ENCODE measurements around the gene NFYB.

Gene NFYB

DNA sequence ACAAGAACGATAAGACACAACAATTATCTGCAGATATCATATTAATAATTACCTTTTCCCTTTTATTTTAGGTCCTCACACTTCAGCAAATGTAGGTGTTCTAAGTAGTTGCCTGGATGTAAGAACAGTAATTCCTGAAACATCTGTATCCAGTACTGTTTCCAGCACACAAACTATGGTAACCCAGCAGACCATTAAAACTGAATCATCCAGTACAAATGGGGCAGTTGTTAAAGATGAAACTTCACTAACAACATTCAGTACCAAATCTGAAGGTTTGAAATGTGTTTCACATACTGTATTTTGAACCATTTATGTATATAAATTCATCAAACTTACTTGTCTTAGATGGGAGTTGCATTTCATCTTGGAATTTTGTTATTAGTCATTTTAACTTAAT is 42.7 kb downstream of the NFYB start:
- H3K27me3 ChIP-seq (ENCODE audit: control insufficient read depth in 5 of 5, insufficient read depth in 4 of 5, low read length in 5 of 5): no peaks in the 10 kb centered on the region
- H3K36me3 ChIP-seq (ENCODE audit: control insufficient read depth in 5 of 5, insufficient read depth in 5 of 5, low read length in 5 of 5): peaks cover 48 to 67% (median 63%) of the 10 kb centered on the region in 5 donors
- H3K9ac ChIP-seq (ENCODE audit: low read length in 5 of 5): no peak overlapping the region
- H3K4me3 ChIP-seq (ENCODE audit: low read depth in 1 of 5, low read length in 5 of 5): no peak overlapping the region
- no peak overlapping the region for H3K27ac ChIP-seq (ENCODE audit: low read depth, low read length)
- no peaks in the 10 kb centered on the region for H3K9me3 ChIP-seq (ENCODE audit: control insufficient read depth in 5 of 5, low read length in 5 of 5)
- no peaks in the 10 kb centered on the region for H3K4me1 ChIP-seq (ENCODE audit: control insufficient read depth in 5 of 5, insufficient read depth in 5 of 5, low read length in 5 of 5)

GRCh38 chr12:104094284-104094683 is 43.7 kb downstream of the NFYB start:
- Histone ChIP-seq H3K27me3 (ENCODE audit: control insufficient read depth in 5 of 5, insufficient read depth in 4 of 5, low read length in 5 of 5) (no peaks in the 10 kb centered on the region), H3K4me3 (ENCODE audit: low read depth in 1 of 5, low read length in 5 of 5) (no peak overlapping the region), H3K9me3 (ENCODE audit: control insufficient read depth in 5 of 5, low read length in 5 of 5) (no peaks in the 10 kb centered on the region), H3K4me1 (ENCODE audit: control insufficient read depth in 5 of 5, insufficient read depth in 5 of 5, low read length in 5 of 5) (no peaks in the 10 kb centered on the region), H3K27ac (ENCODE audit: low read depth, low read length) (no peak overlapping the region), H3K36me3 (ENCODE audit: control insufficient read depth in 5 of 5, insufficient read depth in 5 of 5, low read length in 5 of 5) (peaks cover 44 to 62% (median 60%) of the 10 kb centered on the region in 5 donors), H3K9ac (ENCODE audit: low read length in 5 of 5) (no peak overlapping the region)

DNA sequence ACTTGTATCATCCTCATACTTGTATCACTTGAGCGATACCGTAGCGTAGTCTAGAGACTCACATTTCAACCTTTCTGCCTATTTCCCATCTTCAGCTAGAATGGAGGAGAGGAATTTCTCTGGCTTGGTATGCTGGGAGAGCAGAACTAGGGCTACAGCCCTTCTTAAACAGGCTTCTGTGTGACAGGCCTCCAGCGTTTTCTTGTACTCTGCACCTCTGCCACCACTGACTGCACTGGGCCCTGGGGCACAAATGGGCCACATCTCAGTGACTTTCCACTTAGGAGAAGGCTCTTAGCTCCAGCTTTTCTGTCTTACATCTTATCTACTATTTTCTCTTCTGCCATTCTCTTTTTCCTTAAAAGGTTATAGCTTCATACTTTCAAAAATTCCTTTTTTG is 46.9 kb downstream of the NFYB start:
- no peaks in the 10 kb centered on the region for H3K27me3 ChIP-seq (ENCODE audit: control insufficient read depth in 5 of 5, insufficient read depth in 4 of 5, low read length in 5 of 5)
- H3K36me3 ChIP-seq (ENCODE audit: control insufficient read depth in 5 of 5, insufficient read depth in 5 of 5, low read length in 5 of 5): peaks cover 52 to 71% (median 59%) of the 10 kb centered on the region in 5 donors
- H3K27ac ChIP-seq (ENCODE audit: low read depth, low read length): no peak overlapping the region
- no peaks in the 10 kb centered on the region for H3K9me3 ChIP-seq (ENCODE audit: control insufficient read depth in 5 of 5, low read length in 5 of 5)
- no peaks in the 10 kb centered on the region for H3K4me1 ChIP-seq (ENCODE audit: control insufficient read depth in 5 of 5, insufficient read depth in 5 of 5, low read length in 5 of 5)
- no peak overlapping the region for H3K4me3 ChIP-seq (ENCODE audit: low read depth in 1 of 5, low read length in 5 of 5)
- H3K9ac ChIP-seq (ENCODE audit: low read length in 5 of 5): no peak overlapping the region

DNA sequence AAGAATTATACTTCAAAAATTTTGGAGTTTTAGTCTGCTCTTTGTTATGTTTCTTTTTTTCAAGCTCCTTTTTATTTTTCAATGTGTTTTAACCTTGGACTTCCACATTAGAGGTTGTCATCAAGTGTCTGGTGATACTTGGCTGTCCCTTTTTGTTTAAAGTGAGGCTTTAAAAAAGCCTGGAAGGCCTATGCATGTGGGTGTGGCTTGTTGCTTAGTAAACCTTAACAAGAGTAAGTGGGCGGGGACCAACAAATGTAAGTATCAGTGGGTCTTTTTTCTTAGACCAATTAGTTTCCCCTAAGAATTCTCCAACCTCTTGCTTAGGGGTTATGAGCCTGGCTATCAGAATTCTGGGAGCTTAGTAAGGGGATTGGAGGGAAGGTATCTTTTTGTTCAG is 47.3 kb downstream of the NFYB start:
- H3K4me1 ChIP-seq (ENCODE audit: control insufficient read depth in 5 of 5, insufficient read depth in 5 of 5, low read length in 5 of 5): no peaks in the 10 kb centered on the region
- H3K36me3 ChIP-seq (ENCODE audit: control insufficient read depth in 5 of 5, insufficient read depth in 5 of 5, low read length in 5 of 5): peaks cover 54 to 75% (median 61%) of the 10 kb centered on the region in 5 donors
- H3K9me3 ChIP-seq (ENCODE audit: control insufficient read depth in 5 of 5, low read length in 5 of 5): no peaks in the 10 kb centered on the region
- no peaks in the 10 kb centered on the region for H3K27me3 ChIP-seq (ENCODE audit: control insufficient read depth in 5 of 5, insufficient read depth in 4 of 5, low read length in 5 of 5)
- H3K4me3 ChIP-seq (ENCODE audit: low read depth in 1 of 5, low read length in 5 of 5): no peak overlapping the region
- H3K9ac ChIP-seq (ENCODE audit: low read length in 5 of 5): no peak overlapping the region
- no peak overlapping the region for H3K27ac ChIP-seq (ENCODE audit: low read depth, low read length)

GRCh38 chr12:104083769-104084475 is 54.1 kb downstream of the NFYB start:
- H3K9ac ChIP-seq (ENCODE audit: low read length in 5 of 5): no peak overlapping the region
- no peaks in the 10 kb centered on the region for H3K4me1 ChIP-seq (ENCODE audit: control insufficient read depth in 5 of 5, insufficient read depth in 5 of 5, low read length in 5 of 5)
- peaks cover 55 to 62% (median 58%) of the 10 kb centered on the region in 5 donors for H3K36me3 ChIP-seq (ENCODE audit: control insufficient read depth in 5 of 5, insufficient read depth in 5 of 5, low read length in 5 of 5)
- H3K27ac ChIP-seq (ENCODE audit: low read depth, low read length): no peak overlapping the region
- H3K9me3 ChIP-seq (ENCODE audit: control insufficient read depth in 5 of 5, low read length in 5 of 5): no peaks in the 10 kb centered on the region
- no peak overlapping the region for H3K4me3 ChIP-seq (ENCODE audit: low read depth in 1 of 5, low read length in 5 of 5)
- no peaks in the 10 kb centered on the region for H3K27me3 ChIP-seq (ENCODE audit: control insufficient read depth in 5 of 5, insufficient read depth in 4 of 5, low read length in 5 of 5)

GRCh38 chr12:104080764-104081163 is 57.2 kb downstream of the NFYB start:
- H3K27ac ChIP-seq (ENCODE audit: low read depth, low read length): no peak overlapping the region
- H3K4me3 ChIP-seq (ENCODE audit: low read depth in 1 of 5, low read length in 5 of 5): no peak overlapping the region
- no peaks in the 10 kb centered on the region for H3K9me3 ChIP-seq (ENCODE audit: control insufficient read depth in 5 of 5, low read length in 5 of 5)
- peaks cover 32 to 44% (median 35%) of the 10 kb centered on the region in 5 donors for H3K36me3 ChIP-seq (ENCODE audit: control insufficient read depth in 5 of 5, insufficient read depth in 5 of 5, low read length in 5 of 5)
- no peaks in the 10 kb centered on the region for H3K4me1 ChIP-seq (ENCODE audit: control insufficient read depth in 5 of 5, insufficient read depth in 5 of 5, low read length in 5 of 5)
- H3K27me3 ChIP-seq (ENCODE audit: control insufficient read depth in 5 of 5, insufficient read depth in 4 of 5, low read length in 5 of 5): no peaks in the 10 kb centered on the region
- H3K9ac ChIP-seq (ENCODE audit: low read length in 5 of 5): no peak overlapping the region

DNA sequence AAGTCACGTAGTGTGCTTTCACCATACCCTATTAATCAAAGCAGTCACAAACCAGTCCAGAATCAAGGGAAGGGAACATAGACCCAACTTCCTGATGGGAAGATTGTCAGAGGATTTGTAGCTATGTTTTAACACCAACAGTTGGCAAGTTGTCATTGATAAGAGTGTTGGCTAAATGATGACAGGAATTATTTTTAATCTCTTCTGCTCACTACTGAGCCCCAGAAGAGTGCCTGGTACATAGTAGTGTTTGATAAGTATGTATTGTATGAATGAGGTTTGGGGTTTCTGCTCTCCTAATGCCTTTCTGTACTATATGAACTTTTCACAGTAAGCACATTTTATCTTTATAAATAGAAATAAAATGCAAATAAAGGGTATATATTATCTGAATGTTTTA is 59.0 kb downstream of the NFYB start:
- Histone ChIP-seq H3K9ac (ENCODE audit: low read length in 5 of 5) (no peak overlapping the region), H3K27me3 (ENCODE audit: control insufficient read depth in 5 of 5, insufficient read depth in 4 of 5, low read length in 5 of 5) (no peaks in the 10 kb centered on the region), H3K4me1 (ENCODE audit: control insufficient read depth in 5 of 5, insufficient read depth in 5 of 5, low read length in 5 of 5) (no peaks in the 10 kb centered on the region), H3K27ac (ENCODE audit: low read depth, low read length) (no peak overlapping the region), H3K9me3 (ENCODE audit: control insufficient read depth in 5 of 5, low read length in 5 of 5) (no peaks in the 10 kb centered on the region), H3K36me3 (ENCODE audit: control insufficient read depth in 5 of 5, insufficient read depth in 5 of 5, low read length in 5 of 5) (peaks cover 24 to 30% (median 25%) of the 10 kb centered on the region in 5 donors), H3K4me3 (ENCODE audit: low read depth in 1 of 5, low read length in 5 of 5) (no peak overlapping the region)

DNA sequence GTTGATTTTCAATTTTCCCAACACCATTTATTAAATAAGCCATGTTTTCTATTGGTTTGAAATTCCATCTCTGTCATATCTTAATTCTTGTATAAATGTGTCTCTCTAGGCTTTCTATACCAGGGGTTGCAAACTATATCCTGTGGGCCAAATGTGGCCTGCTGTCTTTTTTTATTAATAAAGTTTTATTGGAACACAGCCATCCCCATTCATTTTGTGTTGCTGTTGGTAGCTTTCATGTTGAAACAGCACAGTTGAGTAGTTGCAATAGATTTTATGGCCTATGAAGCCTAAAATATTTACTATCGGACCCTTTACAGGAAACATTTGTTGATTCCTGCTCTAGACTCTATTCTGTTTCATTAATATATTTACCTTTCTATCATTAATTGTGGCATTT is 64.3 kb downstream of the NFYB start:
- peaks cover 7 to 24% (median 16%) of the 10 kb centered on the region in 5 donors for H3K36me3 ChIP-seq (ENCODE audit: control insufficient read depth in 5 of 5, insufficient read depth in 5 of 5, low read length in 5 of 5)
- H3K4me1 ChIP-seq (ENCODE audit: control insufficient read depth in 5 of 5, insufficient read depth in 5 of 5, low read length in 5 of 5): no peaks in the 10 kb centered on the region
- no peak overlapping the region for H3K9ac ChIP-seq (ENCODE audit: low read length in 5 of 5)
- no peaks in the 10 kb centered on the region for H3K9me3 ChIP-seq (ENCODE audit: control insufficient read depth in 5 of 5, low read length in 5 of 5)
- no peaks in the 10 kb centered on the region for H3K27me3 ChIP-seq (ENCODE audit: control insufficient read depth in 5 of 5, insufficient read depth in 4 of 5, low read length in 5 of 5)
- H3K27ac ChIP-seq (ENCODE audit: low read depth, low read length): no peak overlapping the region
- no peak overlapping the region for H3K4me3 ChIP-seq (ENCODE audit: low read depth in 1 of 5, low read length in 5 of 5)

- Histone ChIP-seq H3K36me3 (ENCODE audit: control insufficient read depth in 5 of 5, insufficient read depth in 5 of 5, low read length in 5 of 5) (peaks cover 13 to 29% (median 19%) of the 10 kb centered on the region in 5 donors), H3K9ac (ENCODE audit: low read length in 5 of 5) (no peak overlapping the region), H3K27me3 (ENCODE audit: control insufficient read depth in 5 of 5, insufficient read depth in 4 of 5, low read length in 5 of 5) (no peaks in the 10 kb centered on the region), H3K27ac (ENCODE audit: low read depth, low read length) (no peak overlapping the region), H3K9me3 (ENCODE audit: control insufficient read depth in 5 of 5, low read length in 5 of 5) (no peaks in the 10 kb centered on the region), H3K4me3 (ENCODE audit: low read depth in 1 of 5, low read length in 5 of 5) (no peak overlapping the region), H3K4me1 (ENCODE audit: control insufficient read depth in 5 of 5, insufficient read depth in 5 of 5, low read length in 5 of 5) (peaks cover 0 to 2% (median 0%) of the 10 kb centered on the region in 5 donors)
These were observed 65.9 kb downstream of the NFYB start for GRCh38 chr12:104072099-104072498.

Measured in subcutaneous abdominal adipose tissue (tissue), 5 donors.